Measurements from ENCODE around the gene FAM118A. TPM values are rescaled to one million over a fixed set of nuclear protein-coding genes. Genes with fewer than 3 reads are reported as not detected.

Gene FAM118A
- polyA plus RNA-seq, 1 experiment, result 18.8 TPM

- no peak overlapping the region for H3K4me3 ChIP-seq (ENCODE audit: low read depth, low read length)
- H3K36me3 ChIP-seq (ENCODE audit: control insufficient read depth, insufficient read depth, low read length), result no peaks in the 10 kb centered on the region
- no peak for TF ChIP-seq CTCF (IDR thresholded peaks at IDR 0.05; ENCODE audit: insufficient read depth, low read depth, low read length)
- POLR2A ChIA-PET, result no interaction called here
- CTCF ChIA-PET, result interaction anchor here (0.6 to 2.2 kb wide), 9 partner anchors 144 to 284 kb away, joined by 3 to 12 read pairs (median 4); no protein-coding TSS in a partner anchor
- no peak for DNase-seq (ENCODE audit: low read depth)
- H3K27me3 ChIP-seq (ENCODE audit: control insufficient read depth, insufficient read depth, low read length), result peaks cover 6% of the 10 kb centered on the region
Measured at GRCh38 chr22:45270095-45271020, 39.4 kb upstream of the FAM118A start.

DNA sequence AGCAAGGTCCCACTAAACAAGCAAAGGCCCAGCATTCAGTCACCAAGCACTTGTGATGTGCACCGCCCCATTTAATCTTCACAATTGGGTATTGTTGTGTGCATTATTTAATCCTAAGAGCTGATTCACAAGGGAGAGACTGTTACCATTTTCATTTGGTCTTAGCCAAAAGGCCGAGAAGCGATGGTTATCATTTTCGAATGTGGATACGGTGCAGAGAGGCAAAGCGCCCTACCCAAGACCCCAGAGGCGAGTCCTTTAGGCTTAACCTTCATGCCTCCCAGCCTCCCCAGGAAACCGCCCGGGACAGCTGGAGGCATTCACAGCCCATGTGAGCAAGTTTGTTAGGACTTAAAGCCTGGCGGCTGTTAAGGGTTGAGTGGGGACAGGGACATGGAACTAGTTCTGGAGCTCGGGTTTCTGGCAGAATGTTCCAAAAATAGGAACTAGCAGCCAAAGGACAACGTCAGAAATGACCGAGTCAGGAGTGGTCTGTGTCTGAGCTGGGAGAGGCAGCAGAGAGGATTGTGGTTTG lies 38.0 kb upstream of the FAM118A start:
- ChIA-PET CTCF (interaction anchor here (1.0 to 2.2 kb wide), 5 partner anchors 164 to 305 kb away, joined by 3 to 12 read pairs (median 6); no protein-coding TSS in a partner anchor), POLR2A (no interaction called here)
- no peak for DNase-seq (ENCODE audit: low read depth)
- TF ChIP-seq CTCF (IDR thresholded peaks at IDR 0.05; ENCODE audit: insufficient read depth, low read depth, low read length), result no peak
- Histone ChIP-seq H3K36me3 (ENCODE audit: control insufficient read depth, insufficient read depth, low read length) (no peaks in the 10 kb centered on the region), H3K4me3 (ENCODE audit: low read depth, low read length) (no peak overlapping the region), H3K27me3 (ENCODE audit: control insufficient read depth, insufficient read depth, low read length) (peaks cover 6% of the 10 kb centered on the region)

GRCh38 chr22:45272498-45272897 lies 37.2 kb upstream of the FAM118A start:
- ChIA-PET POLR2A (no interaction called here), CTCF (interaction anchor here (0.9 to 2.2 kb wide), 5 partner anchors 158 to 305 kb away, joined by 3 to 12 read pairs (median 3); no protein-coding TSS in a partner anchor)
- TF ChIP-seq CTCF (IDR thresholded peaks at IDR 0.05; ENCODE audit: insufficient read depth, low read depth, low read length), result no peak
- Histone ChIP-seq H3K36me3 (ENCODE audit: control insufficient read depth, insufficient read depth, low read length) (no peaks in the 10 kb centered on the region), H3K27me3 (ENCODE audit: control insufficient read depth, insufficient read depth, low read length) (peaks cover 6% of the 10 kb centered on the region), H3K4me3 (ENCODE audit: low read depth, low read length) (no peak overlapping the region)
- DNase-seq (ENCODE audit: low read depth), result no peak

- no peak overlapping the region for H3K4me3 ChIP-seq (ENCODE audit: low read depth, low read length)
- H3K27me3 ChIP-seq (ENCODE audit: control insufficient read depth, insufficient read depth, low read length), result peaks cover 6% of the 10 kb centered on the region
- no peaks in the 10 kb centered on the region for H3K36me3 ChIP-seq (ENCODE audit: control insufficient read depth, insufficient read depth, low read length)
- CTCF ChIA-PET, result interaction anchor here (2.2 kb wide), 1 partner anchor 167 kb away, joined by 10 read pairs; no protein-coding TSS in a partner anchor
- no peak for DNase-seq (ENCODE audit: low read depth)
- no peak for TF ChIP-seq CTCF (IDR thresholded peaks at IDR 0.05; ENCODE audit: insufficient read depth, low read depth, low read length)
- POLR2A ChIA-PET, result no interaction called here
Measured at GRCh38 chr22:45273452-45274075, 36.2 kb upstream of the FAM118A start.
